DMS53 treated with DMSO at 0.1 percent for 48 hours (cell line): ENCODE data around the gene C1QL3.

ENCODE experiments used
- DNase-seq: peaks from one replicate; lab custom pipeline; 2025; ENCODE audit not compliant: unreplicated experiment; lab: John Stamatoyannopoulos, UW

Gene C1QL3

DNA sequence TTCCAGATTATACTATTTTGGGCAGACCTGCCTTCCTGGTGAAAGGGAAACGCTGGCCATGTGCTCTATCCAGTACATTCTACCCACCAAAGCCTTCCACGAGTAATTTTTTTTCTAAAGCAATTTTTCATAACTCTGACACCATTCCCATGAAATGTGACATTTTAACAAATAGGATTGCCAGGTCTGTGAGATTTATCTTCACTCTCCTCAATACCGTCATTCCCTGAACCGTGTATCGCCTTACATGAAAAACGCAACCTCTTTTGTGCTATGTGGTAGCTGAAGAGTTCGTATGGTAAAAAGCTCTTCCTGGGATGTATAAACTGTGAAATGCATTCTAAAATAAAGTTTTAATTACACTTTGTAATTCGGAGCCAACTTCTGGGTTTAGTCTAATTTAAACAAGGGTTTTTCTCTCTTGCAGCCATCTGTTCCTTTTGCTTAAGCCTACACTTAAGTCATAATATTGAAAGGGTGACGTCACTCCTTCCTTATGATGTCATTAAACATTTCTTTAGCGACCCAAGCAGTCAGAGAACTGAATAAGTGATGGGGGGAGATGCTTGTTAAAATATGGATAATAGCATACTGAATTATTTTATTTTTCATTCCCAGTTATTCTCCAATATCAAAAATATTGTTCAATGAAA, 27.7 kb downstream of the C1QL3 start:
- no peak for DNase-seq

DNA sequence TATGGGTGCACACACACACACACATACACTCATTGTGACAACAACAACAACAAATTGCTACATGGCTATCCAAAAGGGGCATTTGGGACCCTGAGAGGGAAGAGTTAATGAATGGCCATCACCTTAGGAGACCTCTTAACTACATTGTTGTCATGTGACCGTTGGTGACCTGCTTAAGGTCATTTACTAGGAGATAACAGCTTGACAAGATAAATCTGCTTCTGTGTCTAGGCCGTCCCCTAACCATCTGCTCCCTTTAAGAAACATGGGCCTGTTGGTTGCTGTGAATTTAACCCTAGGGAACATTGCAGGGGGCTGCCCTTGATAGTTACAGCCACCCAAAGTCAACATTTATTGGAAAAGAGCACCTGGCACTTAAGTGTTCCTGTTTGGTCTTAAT, 29.7 kb downstream of the C1QL3 start:
- no peak for DNase-seq

DNA sequence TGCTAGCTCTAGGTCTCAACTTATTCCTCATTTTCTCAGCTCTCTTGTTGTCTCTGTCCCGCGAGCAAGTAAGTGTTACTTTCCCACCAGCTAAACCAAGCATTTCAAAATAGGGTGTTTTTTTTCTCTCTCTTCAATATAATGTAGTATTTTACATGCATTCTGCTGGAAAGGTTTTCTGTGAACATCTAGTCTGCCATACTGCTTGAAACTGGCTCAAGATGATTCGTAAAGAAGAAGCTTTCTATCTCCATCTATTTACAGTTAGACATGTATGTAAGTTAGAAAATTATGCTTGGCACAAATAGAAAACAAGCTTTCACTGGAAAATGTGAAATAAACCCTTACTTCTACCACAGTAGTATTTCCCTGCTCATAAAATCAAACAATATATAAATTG, 31.2 kb downstream of the C1QL3 start:
- no peak for DNase-seq

DNA sequence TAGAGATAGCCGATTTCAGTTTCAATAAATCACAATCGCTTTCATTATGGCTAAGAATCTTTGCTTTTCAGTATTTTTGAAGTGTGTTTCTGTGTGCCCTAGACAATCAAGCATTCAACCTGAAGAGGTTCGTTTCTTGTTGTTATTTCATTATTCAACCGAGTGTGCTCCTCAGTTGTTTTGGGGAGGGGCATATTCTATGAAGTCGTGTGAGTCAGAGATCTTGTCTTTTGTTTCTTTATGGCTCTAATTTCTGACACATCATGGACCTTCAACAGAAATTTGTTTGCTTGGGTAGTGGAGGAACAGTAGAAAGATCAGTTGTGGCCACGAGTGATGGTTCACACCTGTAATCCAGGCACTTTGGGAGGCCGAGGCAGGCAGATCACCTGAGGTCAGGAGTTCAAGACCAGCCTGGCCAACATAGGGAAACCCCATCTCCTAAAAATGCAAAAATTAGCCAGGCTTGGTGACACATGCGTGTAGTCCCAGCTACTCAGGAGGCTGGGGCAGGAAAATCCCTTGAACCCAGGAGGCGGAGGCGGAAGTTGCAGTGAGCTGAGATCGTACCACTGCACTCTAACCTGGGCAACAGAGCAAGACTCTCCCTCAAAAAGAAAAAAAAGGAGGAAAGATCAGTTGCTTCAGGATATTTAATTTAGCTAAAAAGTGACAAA, 38.3 kb downstream of the C1QL3 start:
- no peak for DNase-seq

DNA sequence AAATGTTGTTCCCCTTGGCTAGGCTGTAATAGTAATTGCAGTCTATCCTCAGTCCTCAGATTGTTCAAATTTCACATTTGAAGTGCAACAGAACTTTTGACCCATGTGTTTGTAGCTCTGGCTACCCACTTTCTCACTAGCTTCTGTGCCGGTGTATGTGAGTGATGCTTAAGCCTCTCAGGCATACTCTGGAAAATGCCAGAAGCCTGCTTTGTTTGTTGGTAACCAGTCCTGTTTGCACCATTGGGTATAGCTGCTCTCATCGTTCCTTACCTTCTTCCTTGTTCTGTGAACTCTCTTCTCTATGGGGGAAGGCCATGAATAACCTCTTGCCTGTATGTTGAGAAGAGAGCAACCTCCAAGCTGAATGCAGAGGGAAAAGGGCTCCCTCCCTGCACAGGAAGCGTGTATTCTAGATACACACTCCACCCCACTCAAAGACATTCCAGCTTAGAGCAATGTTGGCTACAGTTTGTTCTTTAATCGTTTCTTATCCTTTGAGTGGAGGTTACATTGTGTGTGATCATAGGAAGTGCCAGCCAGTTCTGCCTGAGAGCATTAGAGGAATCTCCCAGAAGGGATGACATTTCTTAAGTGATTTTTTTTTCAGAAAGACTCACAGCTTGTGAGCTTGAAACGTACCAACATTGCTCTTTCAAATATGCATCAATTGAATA, 40.5 kb downstream of the C1QL3 start:
- no peak for DNase-seq

DNA sequence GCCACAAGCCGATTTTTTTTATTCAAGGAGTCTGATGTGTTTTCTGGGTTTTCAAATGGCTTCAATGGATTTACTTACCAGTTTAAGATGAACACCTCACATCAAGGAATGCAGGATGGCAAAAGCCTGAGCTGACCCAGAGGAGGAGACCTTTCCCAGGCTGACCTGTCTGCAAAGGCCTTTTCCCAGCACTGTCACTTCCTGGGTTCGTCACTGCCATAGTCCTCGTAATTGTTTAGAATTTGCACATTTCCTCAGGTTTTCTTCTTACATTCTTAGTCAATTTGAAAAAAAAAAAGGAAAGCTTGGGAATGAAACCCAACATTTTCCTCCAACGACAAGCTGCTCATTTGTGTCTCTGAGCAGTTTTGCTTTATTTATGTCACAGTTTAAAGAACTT, 42.9 kb downstream of the C1QL3 start:
- no peak for DNase-seq

DNA sequence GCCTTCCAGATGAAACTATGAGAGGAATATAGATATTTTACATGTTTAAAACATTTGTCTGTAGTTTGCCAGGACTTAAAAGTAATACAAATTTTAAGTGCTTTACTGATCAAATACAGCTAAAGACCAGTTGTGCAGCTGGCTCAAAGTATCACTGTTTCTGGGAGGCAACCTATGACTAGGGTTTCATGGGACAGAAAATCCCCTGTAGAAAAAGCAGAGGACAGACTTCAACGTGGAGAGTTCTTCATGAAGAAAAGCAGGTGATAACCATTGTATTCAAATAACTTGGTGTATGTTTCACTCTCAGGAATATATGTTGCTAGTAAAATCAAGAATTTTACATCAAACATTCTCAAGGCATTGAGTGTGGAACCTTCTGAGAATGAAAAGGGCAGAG, 43.9 kb downstream of the C1QL3 start:
- DNase-seq, result no peak

DNA sequence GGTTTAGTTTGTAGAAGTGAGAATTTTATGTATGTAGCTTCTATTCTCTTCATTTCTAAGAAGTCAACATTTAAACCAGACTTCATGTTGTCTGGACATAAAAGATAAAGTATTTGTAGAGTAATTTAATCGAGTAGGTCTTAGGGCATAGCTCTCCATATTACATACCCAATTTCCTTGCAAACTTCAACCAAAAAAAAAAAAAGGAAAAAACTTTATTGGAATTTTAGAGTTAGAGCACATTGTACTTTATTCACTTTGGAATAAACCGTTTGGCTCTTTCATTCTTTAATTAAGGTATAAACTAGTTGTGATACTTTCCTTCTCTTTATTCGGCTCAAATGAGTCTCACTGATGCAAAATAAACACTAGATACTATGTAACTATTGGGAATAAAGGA, 48.9 kb downstream of the C1QL3 start:
- no peak for DNase-seq

DNA sequence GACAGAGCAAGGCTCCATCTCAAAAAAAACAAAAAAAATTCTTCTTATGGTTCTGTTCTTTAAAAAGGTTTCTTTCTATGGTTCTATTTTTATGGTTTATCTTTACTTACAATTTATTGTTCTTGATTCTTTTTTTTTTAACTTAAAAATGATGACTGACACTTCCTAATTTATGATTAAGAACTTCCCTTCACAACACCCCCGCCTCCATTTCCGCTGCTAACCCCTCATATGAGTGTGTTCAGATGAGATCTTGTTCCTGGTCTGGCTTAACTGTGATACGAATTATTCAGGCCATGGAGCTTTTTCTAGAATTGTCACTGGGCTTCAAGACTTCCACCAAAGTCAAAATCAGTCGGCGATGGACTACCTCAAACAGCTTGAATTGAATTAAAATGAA, 50.9 kb downstream of the C1QL3 start:
- DNase-seq, result no peak

DNA sequence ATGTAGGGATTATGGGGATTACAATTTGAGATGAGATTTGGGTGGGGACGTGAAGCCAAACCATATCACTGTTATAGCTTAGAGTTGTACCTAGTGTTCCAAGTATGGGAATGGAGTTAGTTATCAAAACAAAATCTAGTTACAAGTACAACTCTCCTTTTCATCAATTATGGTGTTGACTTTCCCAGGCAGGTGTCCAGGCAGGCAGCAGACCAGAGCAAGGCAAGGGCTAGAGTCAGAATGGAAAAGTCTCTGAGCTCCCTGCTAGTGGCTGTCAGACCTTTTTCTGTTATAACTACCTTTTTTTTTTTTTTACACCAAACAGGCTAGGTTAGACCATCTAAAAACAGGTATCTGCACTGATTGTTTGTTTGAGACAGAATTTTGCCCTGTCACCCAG, 55.7 kb downstream of the C1QL3 start:
- DNase-seq, result no peak
